Renal cortical epithelial cell (primary cell): ENCODE measurements around the gene RIF1. TPM values are rescaled to one million over a fixed set of nuclear protein-coding genes. Genes with fewer than 3 reads are reported as not detected.
A peak's percentile ranks its signal among the peaks of the same experiment; 100 is the strongest.
"Not testable (repeated sequence)": the region's sequence is repeated elsewhere in the genome, so short reads cannot be mapped to it uniquely, and the experiment has no call there.

Source experiments
- DNase-seq: peaks from one replicate; pipeline ENCODE4 v3.0.0-alpha.2; 2011; ENCODE audit warnings: low read depth
- total RNA-seq: library from RNA; depleted of rRNA; stranded (reverse); fragments of >200 nt; gene quantifications from 2 replicates; pipeline ENCODE4 v1.2.3, GENCODE V29; 2014

Gene RIF1
- total RNA-seq, 1 donor from 2014 or later: 41.8 TPM

GRCh38 chr2:151410485-151410834 is 758 bp downstream of the RIF1 start:
- DNase-seq: peak; percentile 15

DNA sequence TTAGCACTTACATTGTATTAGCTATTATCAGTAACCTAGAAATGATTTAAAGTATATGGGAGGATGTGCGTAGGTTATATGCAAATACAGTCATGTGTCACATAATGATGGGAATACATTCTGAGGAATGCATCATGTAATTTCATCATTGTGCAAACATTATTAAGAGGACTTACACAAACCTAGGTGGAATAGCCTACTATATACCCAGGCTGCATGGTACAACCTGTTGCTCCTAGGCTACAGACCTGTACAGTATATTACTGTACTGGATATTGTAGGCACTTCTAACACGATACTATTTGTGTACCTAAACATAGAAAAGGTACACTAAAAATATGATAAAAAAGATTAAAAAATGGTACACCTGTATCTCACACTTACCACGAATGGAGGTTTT is 7.9 kb downstream of the RIF1 start:
- DNase-seq: no peak

- DNase-seq: not testable (repeated sequence)
Observed at GRCh38 chr2:151421681-151422080, 12.0 kb downstream of the RIF1 start.

DNA sequence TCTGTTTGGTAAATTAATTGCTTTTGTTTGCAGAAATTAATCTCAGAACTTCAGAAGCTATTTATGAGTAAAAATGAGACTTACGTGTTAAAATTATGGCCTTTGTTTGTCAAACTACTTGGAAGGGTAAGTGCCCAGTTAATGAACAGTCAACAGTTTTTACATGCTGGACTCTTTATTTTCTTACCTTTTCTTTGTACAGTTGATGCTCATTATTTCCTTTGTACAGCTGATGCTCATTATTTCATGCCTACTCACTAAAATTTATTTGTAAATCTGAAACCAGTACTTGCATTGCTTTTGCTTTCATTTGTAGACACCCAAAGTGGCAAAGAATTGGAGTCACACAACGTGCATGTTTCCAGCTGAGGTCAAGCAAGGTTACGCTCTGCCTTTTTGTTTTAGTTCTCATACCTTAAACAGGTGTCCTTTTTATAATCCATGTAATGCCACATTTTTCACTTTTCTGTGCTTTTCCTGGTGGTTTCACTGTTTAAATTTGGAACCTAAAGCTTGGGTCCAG is 13.3 kb downstream of the RIF1 start:
- no peak for DNase-seq

DNA sequence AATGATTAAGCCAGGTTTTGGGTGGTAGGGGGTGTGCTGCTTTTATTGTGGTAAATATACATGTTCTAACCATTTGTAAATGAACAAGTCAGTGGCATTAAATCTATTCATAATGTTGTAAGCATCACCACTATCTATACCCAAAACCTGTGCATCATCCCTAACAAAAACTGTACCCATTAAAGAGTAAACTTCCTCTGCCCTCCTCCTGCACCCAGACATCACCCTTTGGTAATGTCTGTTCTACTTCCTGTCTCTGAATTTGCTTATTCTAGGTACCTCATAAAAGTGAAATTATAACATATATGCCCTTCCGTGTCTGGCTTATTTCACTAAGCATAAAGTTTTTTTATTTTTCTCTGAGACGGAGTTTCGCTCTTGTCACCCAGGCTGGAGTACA is 14.1 kb downstream of the RIF1 start:
- no peak for DNase-seq

GRCh38 chr2:151437630-151438029 is 27.9 kb downstream of the RIF1 start:
- DNase-seq: peak; percentile 12

DNA sequence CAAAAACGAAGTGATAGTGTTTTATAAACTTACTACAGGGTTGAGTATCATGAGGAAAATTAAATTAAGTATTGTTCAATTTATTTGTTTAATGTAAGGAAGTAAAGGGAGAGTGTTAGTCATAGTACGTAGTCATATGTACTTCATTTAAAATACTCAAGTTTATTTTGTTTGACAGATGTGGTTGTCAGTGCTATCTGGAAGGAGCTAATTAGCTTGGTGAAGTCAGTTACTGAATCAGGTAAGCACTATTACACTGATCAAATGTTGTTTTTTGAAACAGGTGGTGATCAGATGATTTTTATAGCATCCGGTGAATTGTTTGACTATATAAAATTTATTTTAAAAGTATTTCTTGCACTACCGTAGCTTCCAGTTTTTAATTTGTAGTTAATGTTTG is 28.8 kb downstream of the RIF1 start:
- DNase-seq: no peak

DNA sequence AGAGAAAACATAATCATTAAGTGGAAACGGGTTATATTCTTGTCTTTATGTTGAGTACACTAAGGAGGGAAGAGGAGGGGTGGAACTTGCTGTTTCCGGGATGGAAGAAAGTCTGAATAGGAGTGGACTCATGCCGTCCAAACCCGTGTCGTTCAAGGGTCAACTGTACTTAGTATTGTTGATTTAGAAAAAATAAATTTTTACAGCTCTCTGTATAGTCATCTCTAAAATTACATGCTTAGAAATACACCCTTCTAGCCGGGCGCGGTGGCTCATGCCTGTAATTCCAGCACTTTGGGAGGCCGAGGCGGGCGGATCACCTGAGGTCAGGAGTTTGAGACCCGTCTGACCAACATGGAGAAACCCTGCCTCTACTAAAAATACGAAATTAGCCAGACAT is 29.4 kb downstream of the RIF1 start:
- no peak for DNase-seq

GRCh38 chr2:151459358-151459757 is 49.7 kb downstream of the RIF1 start:
- DNase-seq: no peak

DNA sequence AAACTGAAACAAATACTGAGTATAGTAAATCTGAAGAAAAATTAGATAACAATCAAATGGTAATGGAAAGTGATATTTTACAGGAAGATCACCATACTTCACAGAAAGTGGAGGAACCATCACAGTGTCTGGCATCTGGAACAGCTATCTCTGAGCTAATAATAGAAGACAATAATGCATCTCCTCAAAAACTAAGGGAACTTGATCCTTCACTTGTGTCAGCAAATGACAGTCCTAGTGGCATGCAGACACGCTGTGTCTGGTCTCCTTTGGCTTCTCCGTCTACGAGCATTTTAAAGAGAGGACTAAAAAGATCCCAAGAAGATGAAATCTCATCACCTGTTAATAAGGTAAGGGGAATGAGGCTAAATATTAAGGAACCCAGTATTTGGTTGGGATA is 56.1 kb downstream of the RIF1 start:
- no peak for DNase-seq

DNA sequence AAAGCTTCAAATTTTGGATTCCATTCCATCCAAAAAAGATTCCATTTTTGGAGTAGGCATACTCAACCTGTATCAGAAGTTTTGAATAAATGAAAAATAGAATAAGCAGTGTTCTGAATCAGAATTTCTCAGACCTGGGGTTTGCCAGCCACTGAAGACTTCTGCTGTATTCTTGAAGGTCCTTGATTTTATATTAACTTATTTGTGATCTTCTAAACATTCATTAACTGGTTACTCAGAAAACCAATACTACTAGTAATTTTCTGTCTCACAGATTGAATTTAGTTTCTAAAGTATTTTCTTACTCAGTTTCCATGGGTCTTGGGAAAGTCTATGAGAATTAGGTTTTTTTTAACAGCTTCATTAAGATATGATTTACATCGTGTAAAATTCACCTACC is 60.9 kb downstream of the RIF1 start:
- DNase-seq: peak; percentile 72

GRCh38 chr2:151472966-151473365 is 63.3 kb downstream of the RIF1 start:
- DNase-seq: no peak

- DNase-seq: no peak
Observed at GRCh38 chr2:151475071-151475470, 65.4 kb downstream of the RIF1 start.

GRCh38 chr2:151476287-151476686 is 66.6 kb downstream of the RIF1 start:
- DNase-seq: no peak

- DNase-seq: peak; percentile 63
Observed at GRCh38 chr2:151478011-151478410, 68.3 kb downstream of the RIF1 start.

- DNase-seq: no peak
Observed at GRCh38 chr2:151481744-151482143, 72.0 kb downstream of the RIF1 start.

GRCh38 chr2:151482171-151482725 is 72.5 kb downstream of the RIF1 start:
- DNase-seq: peak; percentile 65

- DNase-seq: no peak
Observed at GRCh38 chr2:151483546-151483945, 73.8 kb downstream of the RIF1 start.

GRCh38 chr2:151484100-151484499 is 74.4 kb downstream of the RIF1 start:
- DNase-seq: no peak

GRCh38 chr2:151486053-151486452 is 76.4 kb downstream of the RIF1 start:
- no peak for DNase-seq

GRCh38 chr2:151490276-151490675 is 80.6 kb downstream of the RIF1 start:
- DNase-seq: no peak

DNA sequence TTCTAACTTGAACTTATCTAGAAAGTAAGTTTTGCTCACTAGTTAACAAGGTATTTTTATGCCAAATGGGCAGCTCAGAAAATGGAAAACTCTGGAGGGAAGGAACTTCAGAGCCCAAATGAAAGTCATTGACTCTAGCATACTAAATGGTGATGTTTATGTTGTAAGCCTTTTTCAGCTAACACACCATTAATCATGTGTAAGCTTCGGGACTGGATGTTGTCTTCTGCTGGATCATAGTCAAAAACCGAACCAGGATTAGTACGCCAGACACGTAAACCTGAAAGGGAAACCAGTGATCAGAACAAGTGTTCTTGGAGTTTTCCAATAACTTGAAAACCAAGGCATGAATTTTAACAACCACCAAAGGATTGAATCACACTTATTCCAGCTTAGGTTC is 81.8 kb downstream of the RIF1 start:
- DNase-seq: no peak

GRCh38 chr2:151498178-151498577 is 88.5 kb downstream of the RIF1 start:
- DNase-seq: no peak

DNA sequence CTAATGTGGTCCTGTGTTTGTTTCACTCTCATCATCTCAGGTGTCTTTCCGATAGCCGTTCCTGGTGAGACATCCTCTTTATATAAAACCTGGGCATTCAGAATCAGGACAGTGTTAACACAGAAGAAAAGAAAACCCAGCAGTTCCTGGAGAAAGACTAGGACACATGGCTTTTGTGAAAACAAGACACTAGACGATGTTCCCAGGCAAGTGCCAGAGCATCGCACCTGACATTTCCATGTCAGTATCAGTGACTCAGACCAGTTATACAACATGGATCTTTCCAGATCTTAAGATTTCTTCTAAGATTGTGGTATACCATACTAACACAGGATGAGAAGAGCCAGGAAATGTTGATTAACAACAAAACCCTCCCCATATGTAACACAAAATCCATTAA is 96.5 kb downstream of the RIF1 start:
- no peak for DNase-seq
